Measurements from ENCODE around the gene GRIN3A.
A peak's percentile ranks its signal among the peaks of the same experiment; 100 is the strongest.
"Not testable (repeated sequence)": the region's sequence is repeated elsewhere in the genome, so short reads cannot be mapped to it uniquely, and the experiment has no call there.

GRIN3A gene

GRCh38 chr9:101549472-101550098 lies 188.9 kb downstream of the GRIN3A start:
- TF ChIP-seq CTCF (conservative IDR thresholded peaks at IDR 0.05; ENCODE audit: low read length) = peak; percentile 25
- DNase-seq (ENCODE audit: low read depth); H3K4me3 ChIP-seq (ENCODE audit: low read length): not testable (repeated sequence)

GRCh38 chr9:101543098-101543735 lies 195.2 kb downstream of the GRIN3A start:
- H3K4me3 ChIP-seq (ENCODE audit: low read length) = no peak overlapping the region
- no peak for TF ChIP-seq CTCF (conservative IDR thresholded peaks at IDR 0.05; ENCODE audit: low read length)
- no peak for DNase-seq (ENCODE audit: low read depth)

GRCh38 chr9:101540069-101540468 lies 198.4 kb downstream of the GRIN3A start:
- no peak for TF ChIP-seq CTCF (conservative IDR thresholded peaks at IDR 0.05; ENCODE audit: low read length)
- no peak for DNase-seq (ENCODE audit: low read depth)
- H3K4me3 ChIP-seq (ENCODE audit: low read length) = no peak overlapping the region

DNA sequence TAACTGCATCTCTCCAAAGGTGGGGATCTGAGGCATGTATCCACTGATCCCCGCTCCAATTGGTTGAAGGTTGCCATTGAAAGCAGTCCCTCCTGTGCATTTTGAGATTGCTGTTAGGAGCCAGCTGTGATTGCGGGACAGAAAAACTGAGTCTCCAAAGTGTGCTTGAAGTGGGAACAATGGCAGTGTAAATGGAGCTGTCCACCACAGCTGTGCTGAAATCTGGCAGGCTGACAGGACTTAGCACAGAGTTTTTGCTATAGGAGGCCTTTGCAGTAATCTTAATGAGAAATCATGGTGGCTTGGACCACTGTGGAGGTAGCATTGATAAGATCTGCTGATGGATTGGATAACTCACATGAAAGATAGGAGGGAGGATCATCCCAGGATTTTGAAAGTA lies 201.5 kb downstream of the GRIN3A start:
- H3K4me3 ChIP-seq (ENCODE audit: low read length) = no peak overlapping the region
- no peak for TF ChIP-seq CTCF (conservative IDR thresholded peaks at IDR 0.05; ENCODE audit: low read length)
- DNase-seq (ENCODE audit: low read depth) = peak; percentile 15

DNA sequence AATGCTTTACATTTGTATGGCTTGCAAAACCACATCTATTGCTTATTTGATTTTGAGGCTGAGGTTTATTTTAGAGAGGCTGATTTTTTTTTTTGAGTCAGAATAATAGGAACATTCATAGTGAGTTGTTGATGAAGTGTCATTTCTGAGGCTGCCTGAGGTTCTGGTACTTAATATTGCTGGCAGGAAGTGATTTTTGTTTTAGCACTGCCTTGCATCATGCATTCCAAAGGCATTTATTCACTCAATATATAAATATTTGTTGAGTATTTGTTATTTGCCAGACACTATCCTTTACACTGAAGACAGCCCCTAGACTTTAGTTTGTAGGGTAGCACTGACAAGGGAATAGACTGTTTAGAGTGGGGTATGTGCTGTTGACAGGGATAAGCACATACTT lies 202.1 kb downstream of the GRIN3A start:
- DNase-seq (ENCODE audit: low read depth) = peak; percentile 61

DNA sequence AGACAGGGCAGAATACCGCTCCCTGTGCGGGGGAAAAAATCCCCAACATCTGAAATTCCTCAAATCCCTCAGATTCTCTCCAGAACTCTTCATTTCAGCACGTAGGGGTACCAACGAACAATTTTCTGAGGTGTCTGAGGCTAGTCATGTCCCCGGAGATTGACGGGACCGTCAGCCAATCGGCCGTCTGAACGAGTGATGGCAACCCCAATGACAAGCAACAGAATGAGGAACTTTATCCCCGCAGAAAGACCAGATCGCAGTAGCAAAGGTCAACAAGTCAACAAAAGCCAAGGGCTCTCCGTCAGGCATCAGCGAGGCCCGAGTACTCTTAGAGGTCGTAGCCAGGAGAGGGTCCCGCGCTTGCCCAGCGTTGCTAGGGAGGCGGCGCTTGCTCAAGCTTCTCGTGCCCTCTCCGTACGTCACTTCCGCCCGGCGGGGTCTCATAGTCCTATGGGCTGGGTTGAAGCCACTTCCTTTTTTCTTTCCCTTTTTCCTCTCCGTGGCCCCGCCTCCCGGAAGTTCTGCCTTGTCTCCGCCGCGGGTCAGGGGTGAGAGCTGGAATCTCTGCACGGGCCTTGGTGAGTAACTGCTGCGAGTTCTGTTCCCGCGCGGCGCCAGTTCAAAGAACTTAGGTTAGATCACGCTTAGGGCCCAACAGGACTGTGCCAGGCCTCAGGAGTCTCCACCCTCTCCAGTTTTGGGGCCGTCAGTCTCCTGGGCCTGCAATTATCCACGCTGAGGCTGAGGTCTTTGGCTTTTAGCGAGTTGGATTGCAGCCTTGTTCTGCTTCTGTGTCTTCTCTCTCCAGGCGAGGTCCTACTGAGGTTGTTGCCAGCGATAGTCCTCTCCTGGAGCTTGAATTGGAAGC lies 204.9 kb downstream of the GRIN3A start, which contains the start of gene RNF20:
TSS of gene RNF20 (plus strand) at position 520 of the 871 bp plus-strand sequence. CDS start 1,571 bp downstream, outside the sequence.
- peak; percentile 98 for DNase-seq (ENCODE audit: low read depth)
- H3K4me3 ChIP-seq (ENCODE audit: low read length) = peak within 1 kb of the TSS; percentile 96
- TF ChIP-seq CTCF (conservative IDR thresholded peaks at IDR 0.05; ENCODE audit: low read length) = peak; percentile 4; the same call in 1 of the 2 replicates

More for the DNA sequence above, 202.1 kb downstream of the GRIN3A start:
- no peak for TF ChIP-seq CTCF (conservative IDR thresholded peaks at IDR 0.05; ENCODE audit: low read length)
- H3K4me3 ChIP-seq (ENCODE audit: low read length) = no peak overlapping the region
